Osteoblast (primary cell): Measurements from ENCODE around the gene HPS3. TPM values are rescaled to one million over a fixed set of nuclear protein-coding genes. Genes with fewer than 3 reads are reported as not detected.
"Not testable (repeated sequence)": the region's sequence is repeated elsewhere in the genome, so short reads cannot be mapped to it uniquely, and the experiment has no call there.

Experiments
- DNase-seq: peaks from one replicate; pipeline ENCODE4 v3.0.0; 2011; ENCODE audit warnings: low spot score, mixed read lengths; ENCODE audit not compliant: insufficient read length; ENCODE audit errors: missing footprints
- H2AFZ ChIP-seq: 2 replicates; pipeline ENCODE4 v1.6.0; 2011; ENCODE audit warnings: mild to moderate bottlenecking, low read length
- H3K27ac ChIP-seq: 2 replicates; pipeline ENCODE4 v1.5.1; 2011; ENCODE audit warnings: mild to moderate bottlenecking, low read depth, low read length, moderate library complexity
- H3K27me3 ChIP-seq: 2 replicates; pipeline ENCODE4 v1.6.0; 2012; ENCODE audit warnings: mild to moderate bottlenecking, control low read depth, inconsistent platforms, low read length, moderate library complexity; ENCODE audit not compliant: insufficient read depth
- H3K36me3 ChIP-seq: 2 replicates; pipeline ENCODE4 v1.5.1; 2011; ENCODE audit warnings: mild to moderate bottlenecking, low read length, control low read depth, moderate library complexity; ENCODE audit not compliant: insufficient read depth
- H3K4me1 ChIP-seq: 2 replicates; pipeline ENCODE4 v1.5.1; 2011; ENCODE audit warnings: mild to moderate bottlenecking, low read length, control low read depth, moderate library complexity; ENCODE audit not compliant: insufficient read depth
- H3K4me2 ChIP-seq: 2 replicates; pipeline ENCODE4 v1.6.0; 2011; ENCODE audit warnings: mild to moderate bottlenecking, low read length; ENCODE audit not compliant: insufficient read depth
- H3K4me3 ChIP-seq: fragments of 200-600 bp; sonication (generic); 3 replicates; pipeline ENCODE4 v1.5.1; 2012; ENCODE audit warnings: mild to moderate bottlenecking, low read length, inconsistent platforms; ENCODE audit not compliant: insufficient read depth
- H3K79me2 ChIP-seq: 2 replicates; pipeline ENCODE4 v1.6.0; 2012; ENCODE audit warnings: mild to moderate bottlenecking, low read length, control low read depth, inconsistent platforms; ENCODE audit not compliant: insufficient read depth
- H3K9me3 ChIP-seq: 2 replicates; pipeline ENCODE4 v1.5.1; 2011; ENCODE audit warnings: low read depth, low read length, control low read depth
- H4K20me1 ChIP-seq: 2 replicates; pipeline ENCODE4 v1.6.0; 2012; ENCODE audit warnings: mild to moderate bottlenecking, low read length, control low read depth; ENCODE audit not compliant: insufficient read depth
- total RNA-seq: library from RNA; depleted of rRNA; stranded (reverse); fragments of >200 nt; gene quantifications from 2 replicates; pipeline ENCODE4 v1.2.3, GENCODE V29; 2012
- TF ChIP-seq, protein P1 (sequence below): IDR thresholded peaks from 2 replicates; pipeline ENCODE4 v1.5.1; 2011; ENCODE audit warnings: mild to moderate bottlenecking, low read depth, low read length, moderate library complexity; ENCODE audit errors: extremely low read depth

The HPS3 gene
- total RNA-seq, 1 donor, result 38.4 TPM

DNA sequence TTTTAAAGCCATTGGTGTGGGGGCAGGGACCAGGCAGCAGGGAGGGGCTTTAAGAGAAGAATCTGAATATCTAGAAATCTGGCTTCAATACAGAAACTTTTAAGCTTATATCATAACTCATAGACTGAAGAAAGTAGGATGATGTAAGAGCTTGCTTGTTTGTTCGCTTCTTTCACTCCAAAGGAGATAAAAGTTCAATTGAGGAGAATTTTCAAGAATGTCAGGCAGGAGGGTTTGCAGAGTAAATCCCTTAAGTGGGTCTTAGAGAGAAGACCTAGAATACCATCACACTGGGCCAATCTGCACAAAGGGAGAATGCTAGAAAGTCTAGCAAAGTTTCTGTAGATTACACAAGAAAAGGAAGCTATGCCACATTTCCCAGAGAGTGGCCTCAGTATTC is 39.0 kb upstream of the HPS3 start:
- peaks cover 5% of the 10 kb centered on the region for H4K20me1 ChIP-seq
- no peak overlapping the region for H3K4me3 ChIP-seq
- H3K36me3 ChIP-seq, result no peaks in the 10 kb centered on the region
- no peaks in the 10 kb centered on the region for H3K27me3 ChIP-seq
- no peak overlapping the region for H3K4me2 ChIP-seq
- no peak overlapping the region for H3K27ac ChIP-seq
- H3K4me1 ChIP-seq, result peaks cover 4% of the 10 kb centered on the region
- peaks cover 9% of the 10 kb centered on the region for H3K79me2 ChIP-seq
- DNase-seq, result no peak
- TF ChIP-seq, protein P1, sequence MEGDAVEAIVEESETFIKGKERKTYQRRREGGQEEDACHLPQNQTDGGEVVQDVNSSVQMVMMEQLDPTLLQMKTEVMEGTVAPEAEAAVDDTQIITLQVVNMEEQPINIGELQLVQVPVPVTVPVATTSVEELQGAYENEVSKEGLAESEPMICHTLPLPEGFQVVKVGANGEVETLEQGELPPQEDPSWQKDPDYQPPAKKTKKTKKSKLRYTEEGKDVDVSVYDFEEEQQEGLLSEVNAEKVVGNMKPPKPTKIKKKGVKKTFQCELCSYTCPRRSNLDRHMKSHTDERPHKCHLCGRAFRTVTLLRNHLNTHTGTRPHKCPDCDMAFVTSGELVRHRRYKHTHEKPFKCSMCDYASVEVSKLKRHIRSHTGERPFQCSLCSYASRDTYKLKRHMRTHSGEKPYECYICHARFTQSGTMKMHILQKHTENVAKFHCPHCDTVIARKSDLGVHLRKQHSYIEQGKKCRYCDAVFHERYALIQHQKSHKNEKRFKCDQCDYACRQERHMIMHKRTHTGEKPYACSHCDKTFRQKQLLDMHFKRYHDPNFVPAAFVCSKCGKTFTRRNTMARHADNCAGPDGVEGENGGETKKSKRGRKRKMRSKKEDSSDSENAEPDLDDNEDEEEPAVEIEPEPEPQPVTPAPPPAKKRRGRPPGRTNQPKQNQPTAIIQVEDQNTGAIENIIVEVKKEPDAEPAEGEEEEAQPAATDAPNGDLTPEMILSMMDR, result no peak
- peak overlapping the region; percentile 7 for H2AFZ ChIP-seq
- H3K9me3 ChIP-seq, result no peaks in the 10 kb centered on the region

DNA sequence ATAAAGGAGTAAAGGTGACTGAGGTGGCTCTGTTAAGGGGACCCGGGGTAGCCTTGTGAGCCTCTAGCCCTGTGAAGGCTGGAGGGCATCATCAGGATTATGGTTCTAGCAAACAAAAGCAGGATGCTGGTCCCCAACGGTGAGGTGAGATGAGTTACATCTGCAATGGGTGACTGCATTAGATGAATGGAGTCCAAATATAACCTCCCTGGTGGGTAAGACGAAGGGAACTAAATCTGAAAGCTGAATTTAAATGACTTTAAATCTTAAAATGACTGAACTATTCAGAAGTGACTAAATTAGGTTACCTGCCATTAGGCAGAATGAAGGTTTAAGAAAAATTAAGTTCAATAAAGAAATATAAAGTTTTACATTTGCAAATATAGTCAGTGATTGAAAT is 38.5 kb upstream of the HPS3 start:
- no peaks in the 10 kb centered on the region for H3K4me1 ChIP-seq
- H2AFZ ChIP-seq, result peak overlapping the region; percentile 7
- TF ChIP-seq, protein P1, result no peak
- H3K36me3 ChIP-seq, result no peaks in the 10 kb centered on the region
- H4K20me1 ChIP-seq, result peaks cover under 1% of the 10 kb centered on the region
- H3K4me3 ChIP-seq, result no peak overlapping the region
- H3K9me3 ChIP-seq, result no peaks in the 10 kb centered on the region
- peaks cover 4% of the 10 kb centered on the region for H3K79me2 ChIP-seq
- no peaks in the 10 kb centered on the region for H3K27me3 ChIP-seq
- no peak overlapping the region for H3K27ac ChIP-seq
- DNase-seq, result no peak
- H3K4me2 ChIP-seq, result no peak overlapping the region

- H3K27ac ChIP-seq, result no peak overlapping the region
- no peak overlapping the region for H2AFZ ChIP-seq
- H3K27me3 ChIP-seq, result no peaks in the 10 kb centered on the region
- H3K4me3 ChIP-seq, result no peak overlapping the region
- no peaks in the 10 kb centered on the region for H4K20me1 ChIP-seq
- no peaks in the 10 kb centered on the region for H3K79me2 ChIP-seq
- no peak for DNase-seq
- H3K4me1 ChIP-seq, result no peaks in the 10 kb centered on the region
- H3K4me2 ChIP-seq, result no peak overlapping the region
- no peaks in the 10 kb centered on the region for H3K36me3 ChIP-seq
- no peaks in the 10 kb centered on the region for H3K9me3 ChIP-seq
- TF ChIP-seq, protein P1, result no peak
Observed at GRCh38 chr3:149091983-149092382, 37.5 kb upstream of the HPS3 start.

DNA sequence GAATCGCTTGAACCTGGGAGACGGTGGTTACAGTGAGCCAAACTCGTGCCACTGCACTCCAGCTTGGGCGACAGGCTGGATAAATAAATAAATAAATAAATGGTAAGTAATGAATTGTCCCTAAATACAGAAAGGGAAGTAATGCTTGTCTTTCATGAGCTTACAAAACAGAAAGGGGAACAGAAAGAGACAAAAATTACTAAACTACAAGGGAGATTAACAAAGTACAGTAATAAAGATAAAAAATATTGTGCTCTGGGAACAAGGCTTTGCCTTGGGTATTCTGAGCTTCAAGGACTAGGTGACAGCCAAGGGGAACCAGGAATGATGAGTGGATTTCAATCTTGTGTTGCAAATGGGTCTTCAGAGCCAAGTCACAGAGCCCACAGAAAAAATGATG is 34.0 kb upstream of the HPS3 start:
- no peaks in the 10 kb centered on the region for H3K27me3 ChIP-seq

GRCh38 chr3:149097987-149098386 is 31.5 kb upstream of the HPS3 start:
- not testable (repeated sequence) for H3K36me3 ChIP-seq, H3K9me3 ChIP-seq, H3K79me2 ChIP-seq, H3K27ac ChIP-seq, H3K4me1 ChIP-seq, H3K4me3 ChIP-seq, H4K20me1 ChIP-seq, DNase-seq, H2AFZ ChIP-seq, H3K4me2 ChIP-seq, H3K27me3 ChIP-seq

More for the DNA sequence above, 34.0 kb upstream of the HPS3 start:
- Histone ChIP-seq H3K36me3 (no peaks in the 10 kb centered on the region), H2AFZ (no peak overlapping the region), H3K4me2 (no peak overlapping the region), H3K27ac (no peak overlapping the region), H3K4me1 (no peaks in the 10 kb centered on the region), H3K4me3 (no peak overlapping the region), H3K9me3 (no peaks in the 10 kb centered on the region), H4K20me1 (no peaks in the 10 kb centered on the region), H3K79me2 (no peaks in the 10 kb centered on the region)
- no peak for DNase-seq
- TF ChIP-seq, protein P1, result no peak
